Testis (tissue), 2 donors: Measurements from ENCODE around the gene COCH.

ENCODE experiments used
- POLR2A ChIP-seq: fragments of 450-650 bp; IDR thresholded peaks from one replicate; pipeline ENCODE4 v1.6.1; 2017; ENCODE audit warnings: antibody characterized with exemption, mild to moderate bottlenecking, moderate library complexity
- TF ChIP-seq, protein P1 (sequence below), 3 experiments: fragments of 450-650 bp in 2 of 3; fragments of 200-600 bp in 1 of 3; sonication (generic) in 1 of 3; IDR thresholded peaks; one replicate each; pipeline ENCODE4 v1.5.1; 2016 to 2019; ENCODE audit warnings: antibody characterized with exemption in 3 of 3, mild to moderate bottlenecking in 2 of 3, moderate library complexity in 1 of 3

DNA sequence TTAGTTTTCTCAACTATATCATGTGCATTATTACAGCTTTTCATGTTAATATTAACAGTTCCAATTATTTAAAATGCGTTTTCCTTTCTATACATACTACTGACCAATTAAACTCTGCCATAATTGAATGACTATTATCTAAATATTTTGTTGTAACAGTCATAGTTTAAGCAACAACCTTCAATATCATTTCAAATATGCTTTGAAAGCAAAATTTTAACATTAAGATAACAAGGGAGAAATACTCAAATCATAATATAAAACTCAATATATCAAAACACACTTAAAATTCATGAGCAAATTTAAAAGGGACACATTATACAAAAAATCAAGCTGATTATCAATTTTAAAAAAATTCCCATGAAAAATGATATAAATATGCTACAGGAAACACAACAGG lies 40.5 kb downstream of the COCH start:
- TF ChIP-seq, protein P1, sequence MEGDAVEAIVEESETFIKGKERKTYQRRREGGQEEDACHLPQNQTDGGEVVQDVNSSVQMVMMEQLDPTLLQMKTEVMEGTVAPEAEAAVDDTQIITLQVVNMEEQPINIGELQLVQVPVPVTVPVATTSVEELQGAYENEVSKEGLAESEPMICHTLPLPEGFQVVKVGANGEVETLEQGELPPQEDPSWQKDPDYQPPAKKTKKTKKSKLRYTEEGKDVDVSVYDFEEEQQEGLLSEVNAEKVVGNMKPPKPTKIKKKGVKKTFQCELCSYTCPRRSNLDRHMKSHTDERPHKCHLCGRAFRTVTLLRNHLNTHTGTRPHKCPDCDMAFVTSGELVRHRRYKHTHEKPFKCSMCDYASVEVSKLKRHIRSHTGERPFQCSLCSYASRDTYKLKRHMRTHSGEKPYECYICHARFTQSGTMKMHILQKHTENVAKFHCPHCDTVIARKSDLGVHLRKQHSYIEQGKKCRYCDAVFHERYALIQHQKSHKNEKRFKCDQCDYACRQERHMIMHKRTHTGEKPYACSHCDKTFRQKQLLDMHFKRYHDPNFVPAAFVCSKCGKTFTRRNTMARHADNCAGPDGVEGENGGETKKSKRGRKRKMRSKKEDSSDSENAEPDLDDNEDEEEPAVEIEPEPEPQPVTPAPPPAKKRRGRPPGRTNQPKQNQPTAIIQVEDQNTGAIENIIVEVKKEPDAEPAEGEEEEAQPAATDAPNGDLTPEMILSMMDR (IDR thresholded peaks at IDR 0.05): no peak
- TF ChIP-seq POLR2A: no peak
